WERI-Rb-1 (cell line): ENCODE data around the gene OTOG.

ENCODE experiments used
- DNase-seq: peaks from one replicate; pipeline ENCODE4 v3.0.0-alpha.2; 2020
- H3K27ac ChIP-seq: fragments of 250-450 bp; sonication (Bioruptor Pico); 2 replicates; pipeline ENCODE4 v1.5.1; 2020; ENCODE audit warnings: mild to moderate bottlenecking, moderate library complexity
- H3K27me3 ChIP-seq: fragments of 250-450 bp; sonication (Bioruptor Pico); 2 replicates; pipeline ENCODE4 v1.5.1; 2021; ENCODE audit warnings: mild to moderate bottlenecking, low read depth, moderate library complexity; ENCODE audit not compliant: insufficient read depth, severe bottlenecking
- H3K36me3 ChIP-seq: fragments of 250-450 bp; sonication (Bioruptor Pico); 2 replicates; pipeline ENCODE4 v1.5.1; 2020; ENCODE audit warnings: mild to moderate bottlenecking, moderate library complexity
- H3K4me3 ChIP-seq: 2 replicates; pipeline ENCODE4 v1.5.1; 2011; ENCODE audit warnings: low read depth, mild to moderate bottlenecking, control low read depth, low read length
- H3K9me3 ChIP-seq: fragments of 250-450 bp; sonication (Bioruptor Pico); 2 replicates; pipeline ENCODE4 v1.5.1; 2021; ENCODE audit warnings: mild to moderate bottlenecking, moderate library complexity; ENCODE audit not compliant: severe bottlenecking
- CTCF ChIP-seq: IDR thresholded peaks from 2 replicates; pipeline ENCODE4 v1.5.1; 2011; ENCODE audit warnings: low read depth, mild to moderate bottlenecking, control low read depth, inconsistent platforms, low read length

Gene OTOG

GRCh38 chr11:17696741-17697140 lies 149.7 kb downstream of the OTOG start:
- no peak for DNase-seq
- Histone ChIP-seq H3K27ac (no peak overlapping the region), H3K36me3 (no peaks in the 10 kb centered on the region), H3K4me3 (no peak overlapping the region), H3K27me3 (no peaks in the 10 kb centered on the region), H3K9me3 (peaks cover 20% of the 10 kb centered on the region)
- no peak for TF ChIP-seq CTCF
